Tibial artery (tissue), 4 donors: ENCODE data around the gene METTL16.
"Not testable (repeated sequence)": the region's sequence is repeated elsewhere in the genome, so short reads cannot be mapped to it uniquely, and the experiment has no call there.

Source experiments
- DNase-seq, 2 donors: peaks; one replicate each; pipeline ENCODE4 v3.0.0-alpha.2; 2019
- H3K27ac ChIP-seq, 2 donors: fragments of 200-600 bp; sonication (generic) in 1 of 2; 1 replicate in 1 of 2; 2 replicates in 1 of 2; pipeline ENCODE4 v1.5.1; 2018 to 2019; ENCODE audit warnings: mild to moderate bottlenecking in 1 of 2
- H3K27me3 ChIP-seq, 2 donors: fragments of 200-600 bp; sonication (generic) in 1 of 2; one replicate each; pipeline versions ENCODE4 v1.5.1 to v1.6.0; 2016 to 2019
- H3K36me3 ChIP-seq, 3 donors: fragments of 200-600 bp; sonication (generic) in 2 of 3; one replicate each; pipeline ENCODE4 v1.5.1; 2016 to 2019; ENCODE audit warnings: mild to moderate bottlenecking in 2 of 3
- H3K4me1 ChIP-seq, 4 donors: fragments of 200-600 bp; sonication (generic) in 2 of 4; 1 replicate in 3 of 4; 2 replicates in 1 of 4; pipeline ENCODE4 v1.5.1; 2016 to 2019
- H3K4me3 ChIP-seq, 2 donors: fragments of 200-600 bp; sonication (generic) in 1 of 2; 1 replicate in 1 of 2; 2 replicates in 1 of 2; pipeline ENCODE4 v1.5.1; 2018 to 2019; ENCODE audit warnings: mild to moderate bottlenecking in 2 of 2
- H3K9me3 ChIP-seq, 3 donors: fragments of 200-600 bp; sonication (generic) in 1 of 3; one replicate each; pipeline ENCODE4 v1.5.1; 2016 to 2019
- intact Hi-C: fragments of 100-400 bp; cut with DNase I; formaldehyde crosslinking; loops from one replicate; pipeline ENCODE4 v1.15.0; 2023; ENCODE audit warnings: low total_unique reads
- TF ChIP-seq, protein P1 (sequence below), 2 experiments: fragments of 200-600 bp in 1 of 2; fragments of 450-650 bp in 1 of 2; IDR thresholded peaks; one replicate each; pipeline ENCODE4 v1.5.1; 2017 to 2019; ENCODE audit warnings: antibody characterized with exemption in 2 of 2, mild to moderate bottlenecking in 1 of 2, moderate library complexity in 1 of 2

The METTL16 gene

DNA sequence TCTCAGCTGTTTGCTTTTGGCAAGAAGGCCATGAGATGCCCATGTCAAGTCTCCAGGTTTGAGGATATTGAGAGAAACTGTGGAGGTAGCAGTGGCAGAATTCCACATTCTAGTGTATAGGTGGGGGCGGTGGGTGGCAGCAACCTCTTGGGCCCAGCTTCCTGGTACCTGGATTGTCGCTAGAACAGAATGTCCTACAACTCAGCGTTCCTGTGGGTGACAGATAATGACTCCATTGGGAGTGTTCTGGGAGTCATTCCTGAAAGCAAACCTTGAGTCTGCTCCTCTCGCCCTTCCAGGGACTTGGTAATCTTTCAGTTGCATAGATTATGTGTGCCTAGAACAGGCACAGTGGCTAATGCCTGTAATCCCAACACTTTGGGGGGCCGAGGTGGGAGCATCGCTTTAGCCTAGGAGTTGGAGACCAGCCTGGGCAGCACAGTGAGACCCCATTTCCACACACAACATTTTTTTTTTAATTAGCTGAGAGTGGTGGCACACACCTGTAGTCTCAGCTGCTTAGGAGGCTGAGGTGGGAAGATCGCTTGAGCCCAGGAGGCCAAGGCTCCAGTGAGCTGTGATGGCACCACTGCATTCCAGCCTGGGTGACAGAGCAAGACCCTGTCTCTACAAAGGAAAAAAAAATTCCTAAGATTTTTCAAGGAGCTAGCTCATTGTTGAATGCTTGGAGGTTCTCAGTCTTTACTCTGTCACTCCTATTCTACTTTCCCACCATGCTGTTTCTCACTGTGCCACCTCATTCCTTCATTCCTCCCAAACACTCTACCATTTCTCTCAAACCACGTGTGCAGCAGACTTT lies 37.9 kb upstream of the METTL16 start:
- H3K4me1 ChIP-seq = no peaks in the 10 kb centered on the region
- DNase-seq = no peak
- no peak overlapping the region for H3K27ac ChIP-seq
- H3K27me3 ChIP-seq = peaks cover 0 to 22% of the 10 kb centered on the region in 2 donors
- no peaks in the 10 kb centered on the region for H3K36me3 ChIP-seq
- peaks cover 0 to 3% (median 0%) of the 10 kb centered on the region in 3 donors for H3K9me3 ChIP-seq
- TF ChIP-seq, protein P1, sequence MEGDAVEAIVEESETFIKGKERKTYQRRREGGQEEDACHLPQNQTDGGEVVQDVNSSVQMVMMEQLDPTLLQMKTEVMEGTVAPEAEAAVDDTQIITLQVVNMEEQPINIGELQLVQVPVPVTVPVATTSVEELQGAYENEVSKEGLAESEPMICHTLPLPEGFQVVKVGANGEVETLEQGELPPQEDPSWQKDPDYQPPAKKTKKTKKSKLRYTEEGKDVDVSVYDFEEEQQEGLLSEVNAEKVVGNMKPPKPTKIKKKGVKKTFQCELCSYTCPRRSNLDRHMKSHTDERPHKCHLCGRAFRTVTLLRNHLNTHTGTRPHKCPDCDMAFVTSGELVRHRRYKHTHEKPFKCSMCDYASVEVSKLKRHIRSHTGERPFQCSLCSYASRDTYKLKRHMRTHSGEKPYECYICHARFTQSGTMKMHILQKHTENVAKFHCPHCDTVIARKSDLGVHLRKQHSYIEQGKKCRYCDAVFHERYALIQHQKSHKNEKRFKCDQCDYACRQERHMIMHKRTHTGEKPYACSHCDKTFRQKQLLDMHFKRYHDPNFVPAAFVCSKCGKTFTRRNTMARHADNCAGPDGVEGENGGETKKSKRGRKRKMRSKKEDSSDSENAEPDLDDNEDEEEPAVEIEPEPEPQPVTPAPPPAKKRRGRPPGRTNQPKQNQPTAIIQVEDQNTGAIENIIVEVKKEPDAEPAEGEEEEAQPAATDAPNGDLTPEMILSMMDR (IDR thresholded peaks at IDR 0.05) = no peak
- no peak overlapping the region for H3K4me3 ChIP-seq
- intact Hi-C loops = no loop called here

DNA sequence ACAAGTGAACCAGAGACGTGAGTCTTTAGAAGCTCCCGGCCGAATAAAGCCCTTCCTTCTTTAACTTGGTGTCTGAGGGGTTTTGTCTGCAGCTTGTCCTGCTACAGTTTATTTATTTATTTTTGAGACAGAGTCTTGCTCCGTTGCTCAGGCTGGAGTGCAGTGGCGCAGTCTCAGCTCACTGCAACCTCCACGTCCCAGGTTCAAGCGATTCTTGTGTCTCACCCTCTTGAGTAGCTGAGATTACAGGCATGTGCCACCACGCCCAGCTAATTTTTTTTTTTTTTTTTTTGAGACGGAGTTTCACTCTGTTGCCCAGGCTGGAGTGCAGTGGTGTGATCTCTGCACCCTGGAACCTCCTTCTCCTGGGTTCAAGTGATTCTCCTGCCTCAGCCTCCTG lies 36.3 kb upstream of the METTL16 start:
- H3K4me3 ChIP-seq, H3K36me3 ChIP-seq, intact Hi-C loops, H3K9me3 ChIP-seq, DNase-seq, H3K27ac ChIP-seq, H3K4me1 ChIP-seq: not testable (repeated sequence)
- H3K27me3 ChIP-seq = peaks cover 0 to 22% of the 10 kb centered on the region in 2 donors

DNA sequence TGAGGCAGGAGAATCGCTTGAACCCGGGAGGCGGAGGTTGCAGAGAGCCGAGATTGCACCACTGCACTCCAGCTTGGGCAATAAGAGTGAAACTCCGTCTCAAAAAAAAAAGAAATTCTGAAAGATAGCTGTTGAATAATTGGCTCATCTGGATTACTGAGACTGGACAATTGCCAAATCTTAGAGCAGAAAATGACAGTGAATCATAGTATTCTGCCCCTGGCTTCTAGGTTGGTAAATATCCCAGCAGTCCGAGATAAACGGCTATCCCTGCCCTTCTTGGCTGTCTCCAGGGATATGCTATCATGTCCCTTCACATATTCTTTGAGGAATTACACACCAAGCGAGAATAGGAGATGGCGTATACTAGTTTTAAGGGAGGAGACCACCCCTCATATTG lies 35.5 kb upstream of the METTL16 start:
- Histone ChIP-seq H3K4me1 (no peaks in the 10 kb centered on the region), H3K27ac (no peak overlapping the region), H3K27me3 (peaks cover 0 to 20% of the 10 kb centered on the region in 2 donors), H3K36me3 (no peaks in the 10 kb centered on the region), H3K4me3 (no peak overlapping the region), H3K9me3 (no peaks in the 10 kb centered on the region)
- TF ChIP-seq, protein P1 (IDR thresholded peaks at IDR 0.05) = no peak
- no peak for DNase-seq
- intact Hi-C loops = no loop called here

DNA sequence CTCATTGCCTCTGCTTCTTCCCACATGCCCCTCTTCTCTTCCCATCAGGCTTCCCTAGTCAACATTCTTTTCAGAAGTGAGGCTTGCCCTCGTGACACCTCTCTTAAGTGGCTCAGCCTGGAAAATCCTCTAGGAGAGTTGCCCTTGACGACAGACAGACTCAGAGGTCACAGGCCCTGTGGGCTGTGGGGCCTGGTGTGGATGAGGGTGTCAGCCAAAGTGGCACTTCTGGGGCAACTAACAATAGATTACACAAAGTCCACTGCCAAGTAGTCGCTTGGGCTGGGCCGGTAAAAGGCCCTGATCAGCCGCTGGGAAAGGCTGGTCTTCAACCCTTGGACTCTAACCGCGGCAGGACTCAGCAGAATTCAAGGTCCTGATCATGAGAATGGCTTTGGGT lies 33.7 kb upstream of the METTL16 start:
- TF ChIP-seq, protein P1 (IDR thresholded peaks at IDR 0.05) = no peak
- no peak overlapping the region for H3K4me3 ChIP-seq
- no peak overlapping the region for H3K27ac ChIP-seq
- H3K36me3 ChIP-seq = no peaks in the 10 kb centered on the region
- intact Hi-C loops = no loop called here
- peaks cover 0 to 3% of the 10 kb centered on the region in 2 donors for H3K27me3 ChIP-seq
- H3K4me1 ChIP-seq = no peaks in the 10 kb centered on the region
- H3K9me3 ChIP-seq = no peaks in the 10 kb centered on the region
- no peak for DNase-seq

DNA sequence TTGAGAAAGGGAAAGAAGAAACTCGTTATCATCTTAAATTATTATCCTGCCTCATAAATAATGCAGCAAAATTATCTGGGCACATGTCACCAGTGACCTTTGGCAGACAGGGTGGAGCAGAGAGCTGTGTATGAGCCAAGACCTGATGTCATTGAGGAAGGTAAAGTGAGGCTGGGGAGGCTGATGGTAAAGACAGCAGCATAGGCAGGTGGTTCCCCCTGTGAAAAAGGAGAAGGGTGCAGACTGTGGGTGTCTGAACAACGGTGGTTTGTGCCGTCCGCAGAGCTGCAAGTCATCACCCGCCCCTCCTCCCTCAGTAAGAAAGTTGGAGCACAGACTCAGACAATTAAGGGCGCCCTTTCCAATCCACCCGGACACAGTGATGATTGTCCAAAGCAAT lies 30.8 kb upstream of the METTL16 start:
- TF ChIP-seq, protein P1 (IDR thresholded peaks at IDR 0.05) = no peak
- H3K4me3 ChIP-seq = no peak overlapping the region
- H3K4me1 ChIP-seq = no peaks in the 10 kb centered on the region
- DNase-seq = no peak
- no peak overlapping the region for H3K27ac ChIP-seq
- intact Hi-C loops = no loop called here
- no peaks in the 10 kb centered on the region for H3K36me3 ChIP-seq
- no peaks in the 10 kb centered on the region for H3K9me3 ChIP-seq
- H3K27me3 ChIP-seq = no peaks in the 10 kb centered on the region

DNA sequence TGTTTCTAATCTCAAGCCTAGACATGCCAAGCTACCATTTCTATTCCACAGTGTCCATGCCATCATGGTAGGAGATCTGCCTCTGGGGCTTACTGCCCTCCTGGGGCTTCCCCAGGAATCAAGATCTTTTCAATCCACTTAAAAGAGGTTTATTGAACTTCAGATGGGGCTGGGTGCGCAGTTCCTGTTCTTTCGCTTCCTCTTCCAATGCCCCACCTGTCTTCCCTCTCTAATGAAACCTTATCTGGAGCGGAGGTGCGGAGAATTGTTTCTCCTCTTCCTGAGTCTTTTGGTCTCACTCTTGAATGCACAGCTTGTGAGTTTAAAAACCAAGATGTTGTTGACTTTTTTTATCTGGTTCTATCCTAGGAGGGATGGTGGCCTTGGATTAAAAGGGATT lies 30.4 kb upstream of the METTL16 start:
- DNase-seq = no peak
- TF ChIP-seq, protein P1 (IDR thresholded peaks at IDR 0.05) = no peak
- no peak overlapping the region for H3K4me3 ChIP-seq
- H3K36me3 ChIP-seq = no peaks in the 10 kb centered on the region
- H3K27ac ChIP-seq = no peak overlapping the region
- no peaks in the 10 kb centered on the region for H3K27me3 ChIP-seq
- intact Hi-C loops = no loop called here
- no peaks in the 10 kb centered on the region for H3K9me3 ChIP-seq
- H3K4me1 ChIP-seq = no peaks in the 10 kb centered on the region

DNA sequence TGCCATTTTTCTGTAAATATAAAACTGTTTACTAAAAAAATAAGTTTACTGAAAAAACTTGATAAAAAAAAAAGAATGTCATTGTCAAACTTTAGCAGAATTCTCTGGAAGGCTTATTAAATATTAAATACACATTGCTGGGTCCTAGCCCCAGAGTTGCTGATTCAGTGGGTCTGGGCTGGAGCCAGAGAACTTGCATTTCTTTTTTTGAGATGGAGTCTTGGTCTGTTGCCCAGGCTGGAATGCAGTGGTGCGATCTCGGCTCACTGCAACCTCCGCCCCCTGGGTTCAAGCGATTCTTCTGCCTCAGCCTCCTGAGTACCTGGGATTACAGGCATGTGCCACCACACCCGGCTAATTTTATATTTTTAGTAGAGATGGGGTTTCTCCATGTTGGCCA lies 25.9 kb upstream of the METTL16 start:
- H3K4me3 ChIP-seq, intact Hi-C loops, H3K27ac ChIP-seq, H3K9me3 ChIP-seq, H3K36me3 ChIP-seq, H3K27me3 ChIP-seq, H3K4me1 ChIP-seq, DNase-seq: not testable (repeated sequence)
